ENCODE data around the gene NEURL3.

The NEURL3 gene

DNA sequence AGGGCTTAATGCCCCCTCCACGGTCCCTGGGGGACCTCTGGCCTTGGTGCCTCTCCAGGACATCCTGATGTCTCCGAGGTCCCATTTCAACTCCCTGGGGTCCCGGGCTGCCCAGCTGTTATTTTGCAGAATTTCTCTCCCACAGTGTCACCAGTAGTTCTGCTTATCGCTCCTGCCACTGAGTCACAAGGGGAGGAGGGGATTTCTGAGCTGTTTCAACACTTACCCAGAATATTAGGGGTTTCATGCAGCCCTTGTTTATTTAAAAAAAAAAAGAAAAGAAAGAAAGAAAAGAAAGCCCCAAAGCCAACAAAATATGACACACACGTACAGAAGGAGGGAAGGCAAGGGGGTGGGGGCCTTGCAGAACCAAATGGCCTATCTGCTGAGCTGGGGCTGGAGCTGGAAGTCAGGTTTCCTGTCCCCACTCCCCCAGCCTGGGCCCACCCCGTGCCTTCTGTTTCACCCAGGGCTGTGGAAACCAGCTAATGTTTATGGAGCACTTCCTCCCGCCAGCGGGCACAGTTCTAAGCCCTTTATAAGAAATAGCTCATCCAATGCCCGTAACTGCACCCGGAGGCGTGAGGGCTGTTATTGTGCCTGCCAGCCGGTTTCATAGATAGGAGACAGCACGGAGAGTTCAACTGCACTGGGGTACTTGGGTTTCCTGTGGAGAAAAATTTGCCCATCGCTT lies 23.0 kb upstream of the NEURL3 start:
- Histone ChIP-seq H3K79me2 (ENCODE audit: insufficient read depth, low read length) (no peaks in the 10 kb centered on the region), H3K9me3 (ENCODE audit: insufficient read depth, low read length) (no peaks in the 10 kb centered on the region), H3F3A (ENCODE audit: insufficient read depth) (no peaks in the 10 kb centered on the region), H3K9ac (ENCODE audit: low read length) (no peak overlapping the region), H3K27me3 (ENCODE audit: low read length) (no peaks in the 10 kb centered on the region), H3K9me2 (replicated peaks; ENCODE audit: insufficient read depth, low read length) (no peaks in the 10 kb centered on the region), H3K4me3 (ENCODE audit: insufficient read depth, low read length, poor library complexity, severe bottlenecking) (no peak overlapping the region), H3K27ac (ENCODE audit: low read depth, low read length) (no peak overlapping the region), H4K20me1 (ENCODE audit: low read depth, low read length) (no peaks in the 10 kb centered on the region), H2AFZ (ENCODE audit: low read depth, low read length, severe bottlenecking) (no peak overlapping the region), H3K4me2 (ENCODE audit: low read depth, low read length, poor library complexity, severe bottlenecking) (no peak overlapping the region), H3K36me3 (ENCODE audit: low read length) (no peaks in the 10 kb centered on the region)
- TF ChIP-seq, protein P1, sequence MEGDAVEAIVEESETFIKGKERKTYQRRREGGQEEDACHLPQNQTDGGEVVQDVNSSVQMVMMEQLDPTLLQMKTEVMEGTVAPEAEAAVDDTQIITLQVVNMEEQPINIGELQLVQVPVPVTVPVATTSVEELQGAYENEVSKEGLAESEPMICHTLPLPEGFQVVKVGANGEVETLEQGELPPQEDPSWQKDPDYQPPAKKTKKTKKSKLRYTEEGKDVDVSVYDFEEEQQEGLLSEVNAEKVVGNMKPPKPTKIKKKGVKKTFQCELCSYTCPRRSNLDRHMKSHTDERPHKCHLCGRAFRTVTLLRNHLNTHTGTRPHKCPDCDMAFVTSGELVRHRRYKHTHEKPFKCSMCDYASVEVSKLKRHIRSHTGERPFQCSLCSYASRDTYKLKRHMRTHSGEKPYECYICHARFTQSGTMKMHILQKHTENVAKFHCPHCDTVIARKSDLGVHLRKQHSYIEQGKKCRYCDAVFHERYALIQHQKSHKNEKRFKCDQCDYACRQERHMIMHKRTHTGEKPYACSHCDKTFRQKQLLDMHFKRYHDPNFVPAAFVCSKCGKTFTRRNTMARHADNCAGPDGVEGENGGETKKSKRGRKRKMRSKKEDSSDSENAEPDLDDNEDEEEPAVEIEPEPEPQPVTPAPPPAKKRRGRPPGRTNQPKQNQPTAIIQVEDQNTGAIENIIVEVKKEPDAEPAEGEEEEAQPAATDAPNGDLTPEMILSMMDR (IDR thresholded peaks at IDR 0.05; ENCODE audit: insufficient read depth, low read length, poor library complexity, severe bottlenecking): no peak
- TF ChIP-seq EZH2phosphoT487 (conservative IDR thresholded peaks at IDR 0.05; ENCODE audit: low read length): no peak

DNA sequence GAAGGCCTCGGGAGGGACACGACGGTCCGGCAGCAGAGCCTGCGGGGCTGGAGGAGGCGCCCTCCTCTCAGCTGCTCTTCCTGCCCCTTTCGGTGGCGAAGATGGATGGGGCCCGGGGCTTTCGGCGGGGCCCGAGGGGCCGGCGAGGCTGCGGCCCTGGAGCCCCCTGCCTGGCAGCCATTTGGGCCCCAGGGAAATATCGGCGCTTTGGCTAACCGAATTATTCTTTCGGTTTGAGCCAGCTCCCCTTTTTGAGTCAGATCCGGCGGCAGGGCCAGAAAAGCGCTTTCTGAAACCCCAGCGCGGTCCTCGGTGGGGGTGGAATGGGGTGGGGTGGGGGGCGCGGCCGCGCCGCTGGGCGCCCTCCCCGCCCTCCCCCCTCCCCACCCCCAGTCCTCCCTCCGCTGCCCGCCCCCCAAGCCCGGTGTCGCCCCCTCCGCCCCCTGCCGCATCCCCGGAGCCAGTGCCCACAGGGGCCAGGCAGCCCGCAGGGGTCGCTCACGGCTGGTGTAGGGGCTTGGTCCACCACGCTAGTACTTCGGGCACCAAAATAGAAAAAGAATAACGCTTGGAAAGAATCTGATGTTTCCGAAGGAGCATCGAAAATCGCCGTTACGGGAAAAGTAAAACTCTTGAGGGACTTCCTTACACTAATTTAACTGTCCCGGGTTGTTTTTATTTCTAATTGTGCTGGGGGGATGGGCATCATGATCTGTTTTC lies 22.3 kb upstream of the NEURL3 start:
- Histone ChIP-seq H3K27ac (ENCODE audit: low read depth, low read length) (no peak overlapping the region), H3K36me3 (ENCODE audit: low read length) (no peaks in the 10 kb centered on the region), H3K9me3 (ENCODE audit: insufficient read depth, low read length) (no peaks in the 10 kb centered on the region), H3K27me3 (ENCODE audit: low read length) (no peaks in the 10 kb centered on the region), H3F3A (ENCODE audit: insufficient read depth) (no peaks in the 10 kb centered on the region), H3K79me2 (ENCODE audit: insufficient read depth, low read length) (no peaks in the 10 kb centered on the region), H3K9me2 (replicated peaks; ENCODE audit: insufficient read depth, low read length) (no peaks in the 10 kb centered on the region), H3K4me3 (ENCODE audit: insufficient read depth, low read length, poor library complexity, severe bottlenecking) (no peak overlapping the region), H3K4me2 (ENCODE audit: low read depth, low read length, poor library complexity, severe bottlenecking) (no peak overlapping the region), H2AFZ (ENCODE audit: low read depth, low read length, severe bottlenecking) (no peak overlapping the region), H3K9ac (ENCODE audit: low read length) (no peak overlapping the region), H4K20me1 (ENCODE audit: low read depth, low read length) (no peaks in the 10 kb centered on the region)
- TF ChIP-seq EZH2phosphoT487 (conservative IDR thresholded peaks at IDR 0.05; ENCODE audit: low read length): no peak
- TF ChIP-seq, protein P1 (IDR thresholded peaks at IDR 0.05; ENCODE audit: insufficient read depth, low read length, poor library complexity, severe bottlenecking): no peak

DNA sequence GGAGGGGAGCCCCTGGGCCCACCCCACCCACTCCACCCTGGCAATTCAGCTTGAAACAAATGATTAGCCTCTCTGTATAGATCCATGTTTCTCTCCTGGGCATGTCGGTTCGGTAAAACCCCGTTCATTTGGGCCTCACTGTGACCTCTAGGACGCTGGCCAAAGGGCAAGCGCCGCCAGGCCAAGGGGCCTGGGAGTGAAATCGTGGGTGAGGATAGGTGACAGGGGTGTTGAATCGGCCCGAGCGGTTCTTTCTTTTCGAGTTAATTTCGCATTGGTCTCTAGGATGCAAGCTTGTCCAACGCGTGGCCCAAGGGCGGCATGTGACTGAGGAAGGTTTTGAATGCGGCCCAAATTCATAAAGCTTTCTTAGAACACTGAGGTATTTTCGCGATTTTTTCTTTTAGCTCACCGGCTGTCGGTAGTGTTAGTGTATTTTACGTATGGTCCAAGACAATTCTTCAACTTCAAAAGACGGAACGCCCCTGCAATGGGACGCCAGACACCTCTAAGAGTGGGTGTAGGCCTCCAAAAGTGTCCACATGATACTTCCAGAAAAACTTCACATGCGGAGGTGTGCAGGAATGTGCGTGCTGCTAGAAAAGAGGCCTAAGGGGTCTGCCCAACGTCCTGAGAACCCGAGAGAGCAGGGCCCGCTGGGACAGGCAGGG lies 21.6 kb upstream of the NEURL3 start:
- Histone ChIP-seq H3K9me2 (replicated peaks; ENCODE audit: insufficient read depth, low read length) (no peaks in the 10 kb centered on the region), H3K4me3 (ENCODE audit: insufficient read depth, low read length, poor library complexity, severe bottlenecking) (no peak overlapping the region), H4K20me1 (ENCODE audit: low read depth, low read length) (no peaks in the 10 kb centered on the region), H2AFZ (ENCODE audit: low read depth, low read length, severe bottlenecking) (no peak overlapping the region), H3K27ac (ENCODE audit: low read depth, low read length) (no peak overlapping the region), H3K27me3 (ENCODE audit: low read length) (no peaks in the 10 kb centered on the region), H3K9ac (ENCODE audit: low read length) (no peak overlapping the region), H3F3A (ENCODE audit: insufficient read depth) (no peaks in the 10 kb centered on the region), H3K4me2 (ENCODE audit: low read depth, low read length, poor library complexity, severe bottlenecking) (no peak overlapping the region), H3K9me3 (ENCODE audit: insufficient read depth, low read length) (no peaks in the 10 kb centered on the region), H3K79me2 (ENCODE audit: insufficient read depth, low read length) (no peaks in the 10 kb centered on the region), H3K36me3 (ENCODE audit: low read length) (no peaks in the 10 kb centered on the region)
- TF ChIP-seq, protein P1 (IDR thresholded peaks at IDR 0.05; ENCODE audit: insufficient read depth, low read length, poor library complexity, severe bottlenecking): no peak
- no peak for TF ChIP-seq EZH2phosphoT487 (conservative IDR thresholded peaks at IDR 0.05; ENCODE audit: low read length)

Measured in SU-DHL-6 (cell line).